IMR-90 (cell line): ENCODE results near the gene CD2. TPM values are rescaled to one million over a fixed set of nuclear protein-coding genes. Genes with fewer than 3 reads are reported as not detected.

Source experiments
- ATAC-seq: fragments of 200-7000 bp; cut with Tn5 transposase; 2 replicates; pipeline ENCODE4 v1.9.1; 2020; ENCODE audit warnings: low read depth, mild to moderate bottlenecking, moderate library complexity
- BruUV-seq: library from RNA; stranded (reverse); fragments of 400-500 nt; replicated peaks from 2 replicates; lab custom pipeline; 2021; lab: Mats Ljungman, UMichigan
- CTCF ChIA-PET: fragments of 300-600 bp; formaldehyde crosslinking; extraction: SDS; loops from one replicate; lab custom pipeline; 2021; ENCODE audit warnings: antibody characterized with exemption; lab: Yijun Ruan, JAX
- POLR2A ChIA-PET: fragments of 300-600 bp; sonication (Branson Sonifier 250); formaldehyde crosslinking; loops from one replicate; lab custom pipeline; 2022; ENCODE audit warnings: antibody characterized with exemption; ENCODE audit not compliant: unreplicated experiment; lab: Charles Lee
- DNase-seq: peaks from one replicate; pipeline ENCODE4 v3.0.0; 2013
- H2AFZ ChIP-seq: replicated peaks from 2 replicates; pipeline ENCODE3; 2013; ENCODE audit warnings: low read length, mild to moderate bottlenecking; ENCODE audit not compliant: poor library complexity
- H2AK5ac ChIP-seq: 2 replicates; pipeline ENCODE4 v1.6.1; 2013; ENCODE audit warnings: low read depth, low read length, inconsistent platforms
- H2AK9ac ChIP-seq: replicated peaks from 2 replicates; pipeline ENCODE3; 2013; ENCODE audit warnings: mild to moderate bottlenecking, low read depth, low read length, moderate library complexity; ENCODE audit not compliant: poor library complexity
- H2BK120ac ChIP-seq: 2 replicates; pipeline ENCODE4 v1.6.1; 2013; ENCODE audit warnings: low read depth, low read length, inconsistent platforms
- H2BK15ac ChIP-seq: 3 replicates; pipeline ENCODE4 v1.6.1; 2013; ENCODE audit warnings: low read depth, low read length, inconsistent platforms
- H2BK20ac ChIP-seq: 2 replicates; pipeline ENCODE4 v1.6.1; 2013; ENCODE audit warnings: low read depth, mild to moderate bottlenecking, inconsistent platforms, low read length, moderate library complexity
- H2BK5ac ChIP-seq: 2 replicates; pipeline ENCODE4 v1.6.1; 2013; ENCODE audit warnings: mild to moderate bottlenecking, low read depth, low read length, inconsistent platforms; ENCODE audit not compliant: poor library complexity, severe bottlenecking
- H3K14ac ChIP-seq: replicated peaks from 2 replicates; pipeline ENCODE4 v1.6.1; 2013; ENCODE audit warnings: low read depth, low read length, inconsistent platforms
- H3K18ac ChIP-seq: 2 replicates; pipeline ENCODE4 v1.6.1; 2013; ENCODE audit warnings: low read depth, low read length, control low read depth
- H3K23ac ChIP-seq: 2 replicates; pipeline ENCODE4 v1.6.1; 2013; ENCODE audit warnings: low read depth, low read length, inconsistent platforms
- H3K27ac ChIP-seq: 2 replicates; pipeline ENCODE4 v1.5.1; 2013; ENCODE audit warnings: mild to moderate bottlenecking, control low read depth, low read length; ENCODE audit not compliant: insufficient read depth
- H3K27me3 ChIP-seq: 2 replicates; pipeline ENCODE4 v1.6.1; 2013; ENCODE audit warnings: low read length; ENCODE audit not compliant: control insufficient read depth, insufficient read depth
- H3K36me3 ChIP-seq: 2 replicates; pipeline ENCODE4 v1.6.1; 2013; ENCODE audit warnings: low read length, mixed read lengths; ENCODE audit not compliant: control insufficient read depth, insufficient read depth
- H3K4ac ChIP-seq: 2 replicates; pipeline ENCODE4 v1.6.1; 2013; ENCODE audit warnings: low read depth, low read length, inconsistent platforms
- H3K4me1 ChIP-seq: 2 replicates; pipeline ENCODE4 v1.6.1; 2013; ENCODE audit warnings: low read length, mixed read lengths; ENCODE audit not compliant: control insufficient read depth, insufficient read depth
- H3K4me2 ChIP-seq: 2 replicates; pipeline ENCODE4 v1.6.1; 2013; ENCODE audit warnings: low read depth, mild to moderate bottlenecking, control low read depth, low read length, moderate library complexity
- H3K4me3 ChIP-seq: 2 replicates; pipeline ENCODE4 v1.5.1; 2013; ENCODE audit warnings: low read depth, mild to moderate bottlenecking, control low read depth, low read length, moderate library complexity; ENCODE audit not compliant: insufficient read depth
- H3K56ac ChIP-seq: 2 replicates; pipeline ENCODE4 v1.6.1; 2013; ENCODE audit warnings: low read length, inconsistent platforms; ENCODE audit not compliant: insufficient read depth; ENCODE audit errors: extremely low read depth
- H3K79me1 ChIP-seq, 2 experiments: 2 replicates each; pipeline ENCODE4 v1.6.1; 2013; ENCODE audit warnings: low read length in 2 of 2, inconsistent platforms in 1 of 2, low read depth in 1 of 2
- H3K9ac ChIP-seq: 2 replicates; pipeline ENCODE4 v1.6.1; 2013; ENCODE audit warnings: low read depth, low read length, control low read depth
- H3K9me1 ChIP-seq: 2 replicates; pipeline ENCODE4 v1.6.1; 2013; ENCODE audit warnings: low read length, inconsistent platforms; ENCODE audit not compliant: insufficient read depth
- H3K9me3 ChIP-seq: 2 replicates; pipeline ENCODE4 v1.6.1; 2013; ENCODE audit warnings: low read length; ENCODE audit not compliant: control insufficient read depth, insufficient read depth
- H4K20me1 ChIP-seq: 2 replicates; pipeline ENCODE4 v1.6.1; 2013; ENCODE audit warnings: low read length, inconsistent platforms; ENCODE audit not compliant: insufficient read depth
- H4K5ac ChIP-seq: 2 replicates; pipeline ENCODE4 v1.6.1; 2013; ENCODE audit warnings: mild to moderate bottlenecking, low read depth, low read length, control low read depth
- H4K8ac ChIP-seq, 2 experiments: 2 replicates each; pipeline ENCODE4 v1.6.1; 2013; ENCODE audit warnings: low read depth in 2 of 2, low read length in 2 of 2, control low read depth in 1 of 2, inconsistent platforms in 1 of 2
- H4K91ac ChIP-seq: 2 replicates; pipeline ENCODE4 v1.6.1; 2013; ENCODE audit warnings: low read depth, low read length, inconsistent platforms; ENCODE audit not compliant: insufficient read depth
- MAFK ChIP-seq: IDR thresholded peaks from 2 replicates; pipeline ENCODE4 v1.6.1; 2012; ENCODE audit warnings: low read depth, low read length, improper control_type of control experiment
- NFE2L2 ChIP-seq: fragments of 150-350 bp; IDR thresholded peaks from 2 replicates; pipeline ENCODE4 v1.6.1; 2016; ENCODE audit warnings: low read depth, mild to moderate bottlenecking, low read length
- RFX5 ChIP-seq: IDR thresholded peaks from 2 replicates; pipeline ENCODE4 v1.8.0; 2012; ENCODE audit warnings: low read depth, mild to moderate bottlenecking, low read length, moderate library complexity
- SMC3 ChIP-seq: fragments of 150-350 bp; IDR thresholded peaks from 2 replicates; pipeline ENCODE4 v1.6.1; 2016; ENCODE audit warnings: low read depth, mild to moderate bottlenecking, antibody characterized with exemption, low read length, moderate library complexity
- WGBS, 2 experiments: methylation state at CpG; one replicate each; pipeline versions ENCODE4 v1.1.5 to v1.1.7; 2013; ENCODE audit warnings: missing lambda C conversion rate in 2 of 2; ENCODE audit not compliant: insufficient read length in 1 of 2; ENCODE audit errors: extremely low coverage in 2 of 2; 5-methylcytosine and 5-hydroxymethylcytosine counted together
- dilution Hi-C: fragments of 300-500 bp; cut with HindIII; formaldehyde crosslinking; loops from one replicate; pipeline ENCODE4 v1.14.3; 2018; ENCODE audit warnings: low sequenced_read_pairs; ENCODE audit not compliant: unreplicated experiment
- in situ Hi-C: fragments of 300-500 bp; cut with MboI; formaldehyde crosslinking; loops from 3 replicates; pipeline ENCODE4 v1.14.3; 2019; ENCODE audit warnings: low sequenced_read_pairs, inconsistent platforms, mixed read lengths
- intact Hi-C: fragments of 100-400 bp; cut with micrococcal nuclease; formaldehyde crosslinking; loops from 2 replicates; pipeline ENCODE4 v1.10.0; 2022
- polyA plus RNA-seq, 3 experiments: library from polyadenylated mRNA; depleted of rRNA; stranded (reverse); fragments of >200 nt; gene quantifications; 2 replicates each; pipeline ENCODE4 v1.2.3, GENCODE V29; 2012; ENCODE audit warnings: low replicate concordance in 1 of 3
- total RNA-seq: library from RNA; depleted of rRNA; stranded (reverse); fragments of >200 nt; gene quantifications from 2 replicates; pipeline ENCODE4 v1.2.3, GENCODE V29; 2012
- TF ChIP-seq, protein P1 (sequence below): fragments of 150-350 bp; IDR thresholded peaks from 2 replicates; pipeline ENCODE4 v1.6.1; 2016; ENCODE audit warnings: low read depth, mild to moderate bottlenecking, low read length, moderate library complexity, borderline replicate concordance

Gene CD2
- total and polyA plus RNA-seq, 2 of the 4 experiments (the other 2 are of a cell fraction) = not detected

DNA sequence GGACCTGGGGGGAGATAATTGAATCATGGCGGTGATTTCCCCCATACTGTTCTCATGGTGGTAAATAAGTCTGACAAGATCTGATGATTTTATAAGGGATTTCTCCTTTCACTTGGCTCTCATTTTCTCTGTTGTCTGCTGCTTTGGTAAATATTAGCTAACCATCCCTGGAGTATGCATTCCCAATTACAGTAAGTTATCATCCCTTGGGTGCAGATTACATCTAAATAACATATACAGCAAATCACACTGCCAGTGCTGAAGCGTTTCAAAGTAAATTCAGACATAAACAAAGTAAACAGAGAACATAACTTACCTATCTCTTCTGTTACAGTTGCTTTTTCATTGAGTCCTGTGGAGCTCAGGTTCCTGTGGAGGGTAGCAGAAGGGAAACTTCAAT, 48.1 kb upstream of the CD2 start:
- Histone ChIP-seq H4K8ac (no peak overlapping the region), H2BK20ac (no peak overlapping the region), H2BK15ac (no peak overlapping the region), H2AK5ac (no peak overlapping the region), H3K4me3 (no peak overlapping the region), H2BK5ac (no peak overlapping the region), H3K36me3 (no peaks in the 10 kb centered on the region), H3K9ac (no peak overlapping the region), H3K27me3 (no peaks in the 10 kb centered on the region), H3K4me2 (no peak overlapping the region), H3K18ac (no peak overlapping the region), H3K4me1 (no peaks in the 10 kb centered on the region), H3K9me3 (no peaks in the 10 kb centered on the region), H2BK120ac (no peak overlapping the region), H3K56ac (no peak overlapping the region), H2AK9ac (no peak overlapping the region), H3K23ac (no peak overlapping the region), H3K27ac (no peak overlapping the region), H4K91ac (no peak overlapping the region), H3K79me1 (no peaks in the 10 kb centered on the region), H3K4ac (no peak overlapping the region), H4K5ac (no peak overlapping the region), H2AFZ (no peak overlapping the region), H3K14ac (no peak overlapping the region), H4K20me1 (no peaks in the 10 kb centered on the region), H3K9me1 (no peaks in the 10 kb centered on the region)
- DNase-seq (no peak), ATAC-seq (no peak)
- no peak for TF ChIP-seq RFX5
- TF ChIP-seq, protein P1, sequence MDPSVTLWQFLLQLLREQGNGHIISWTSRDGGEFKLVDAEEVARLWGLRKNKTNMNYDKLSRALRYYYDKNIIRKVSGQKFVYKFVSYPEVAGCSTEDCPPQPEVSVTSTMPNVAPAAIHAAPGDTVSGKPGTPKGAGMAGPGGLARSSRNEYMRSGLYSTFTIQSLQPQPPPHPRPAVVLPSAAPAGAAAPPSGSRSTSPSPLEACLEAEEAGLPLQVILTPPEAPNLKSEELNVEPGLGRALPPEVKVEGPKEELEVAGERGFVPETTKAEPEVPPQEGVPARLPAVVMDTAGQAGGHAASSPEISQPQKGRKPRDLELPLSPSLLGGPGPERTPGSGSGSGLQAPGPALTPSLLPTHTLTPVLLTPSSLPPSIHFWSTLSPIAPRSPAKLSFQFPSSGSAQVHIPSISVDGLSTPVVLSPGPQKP = no peak
- TF ChIP-seq SMC3 = no peak
- TF ChIP-seq NFE2L2 = no peak
- TF ChIP-seq MAFK = no peak
- POLR2A ChIA-PET = no interaction called here
- BruUV-seq = no TSS peak
- dilution Hi-C loops (no loop called here), intact Hi-C loops (no loop called here), in situ Hi-C loops (no loop called here)
- CTCF ChIA-PET = no interaction called here
- whole genome bisulfite sequencing, 2 experiments = no CpG with 5 or more reads among the region's 2 CpGs
